Karpas-422 (cell line): ENCODE data around the gene CEP112. TPM values are rescaled to one million over a fixed set of nuclear protein-coding genes. Genes with fewer than 3 reads are reported as not detected.

ENCODE experiments used
- DNase-seq: peaks from one replicate; pipeline ENCODE4 v3.0.0-alpha.2; 2015
- H2AFZ ChIP-seq: fragments of 200-600 bp; sonication (generic); 2 replicates; pipeline ENCODE4 v1.6.1; 2014; ENCODE audit warnings: antibody characterized with exemption, low read length, mixed read lengths
- H3K27ac ChIP-seq: fragments of 200-600 bp; sonication (generic); 2 replicates; pipeline ENCODE4 v1.5.1; 2014; ENCODE audit warnings: mild to moderate bottlenecking, low read length, moderate library complexity
- H3K27me3 ChIP-seq: fragments of 200-600 bp; sonication (generic); 2 replicates; pipeline ENCODE4 v1.6.1; 2014; ENCODE audit warnings: low read length, mixed read lengths
- H3K36me3 ChIP-seq: fragments of 200-600 bp; sonication (generic); 2 replicates; pipeline ENCODE4 v1.6.1; 2014; ENCODE audit warnings: low read length, mixed read lengths; ENCODE audit not compliant: insufficient read depth
- H3K4me1 ChIP-seq: fragments of 200-600 bp; sonication (generic); 2 replicates; pipeline ENCODE4 v1.6.1; 2014; ENCODE audit warnings: mild to moderate bottlenecking, low read length, mixed read lengths
- H3K4me2 ChIP-seq: fragments of 200-600 bp; sonication (generic); 2 replicates; pipeline ENCODE4 v1.6.1; 2014; ENCODE audit warnings: low read length, low read depth, mild to moderate bottlenecking; ENCODE audit not compliant: poor library complexity, severe bottlenecking
- H3K4me3 ChIP-seq: fragments of 200-600 bp; sonication (generic); 2 replicates; pipeline ENCODE4 v1.5.1; 2014; ENCODE audit warnings: mild to moderate bottlenecking, antibody characterized with exemption, low read length, mixed read lengths
- H3K79me2 ChIP-seq: fragments of 200-600 bp; sonication (generic); 2 replicates; pipeline ENCODE4 v1.6.1; 2014; ENCODE audit warnings: mild to moderate bottlenecking, low read length, mixed read lengths
- H3K9ac ChIP-seq: fragments of 200-600 bp; sonication (generic); 2 replicates; pipeline ENCODE4 v1.6.0; 2014; ENCODE audit warnings: low read length
- H3K9me2 ChIP-seq: fragments of 200-600 bp; sonication (generic), shearing (Covaris generic); replicated peaks from 2 replicates; pipeline ENCODE4 v1.6.0; 2014; ENCODE audit warnings: mild to moderate bottlenecking, low read length, moderate library complexity; ENCODE audit not compliant: insufficient read depth
- H3K9me3 ChIP-seq: fragments of 300-700, 200-600 bp; sonication (generic); 2 replicates; pipeline ENCODE4 v1.6.1; 2014; ENCODE audit warnings: low read length, mixed read lengths
- H4K20me1 ChIP-seq: fragments of 200-600 bp; sonication (generic); 2 replicates; pipeline ENCODE4 v1.6.1; 2014; ENCODE audit warnings: mild to moderate bottlenecking, antibody characterized with exemption, low read length, low read depth; ENCODE audit not compliant: insufficient read depth
- total RNA-seq: library from RNA; depleted of rRNA; stranded (reverse); fragments of >200 nt; shearing (Covaris generic); gene quantifications from 2 replicates; pipeline ENCODE4 v1.2.3, GENCODE V29; 2014; ENCODE audit warnings: low replicate concordance

Gene CEP112
- total RNA-seq, 1 experiment from 2014 or later: not detected

DNA sequence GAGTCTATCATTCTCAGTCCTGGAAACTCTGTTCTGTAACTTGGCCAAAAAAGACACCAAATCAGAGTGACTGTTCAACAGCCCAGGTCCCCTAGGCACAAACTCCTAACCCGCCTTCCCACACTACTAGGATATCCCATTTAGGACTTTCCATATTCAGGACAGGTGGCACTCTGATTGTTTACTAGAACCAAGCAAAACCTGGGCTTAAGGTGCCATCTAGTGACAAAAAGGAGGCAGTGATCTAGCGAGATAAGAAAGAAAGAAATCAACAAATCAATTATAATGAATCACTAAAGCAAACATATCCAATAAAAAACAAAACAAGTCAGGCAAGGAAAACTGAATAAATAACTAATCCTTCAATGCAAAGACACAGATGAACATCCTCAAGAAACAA, 203.9 kb downstream of the CEP112 start:
- no peak overlapping the region for H3K27ac ChIP-seq
- DNase-seq: peak; percentile 66
- no peaks in the 10 kb centered on the region for H4K20me1 ChIP-seq
- no peaks in the 10 kb centered on the region for H3K4me1 ChIP-seq
- no peaks in the 10 kb centered on the region for H3K36me3 ChIP-seq
- H3K27me3 ChIP-seq: no peaks in the 10 kb centered on the region
- H3K9me2 ChIP-seq: no peaks in the 10 kb centered on the region
- no peaks in the 10 kb centered on the region for H3K79me2 ChIP-seq
- H3K4me3 ChIP-seq: no peak overlapping the region
- no peaks in the 10 kb centered on the region for H3K9me3 ChIP-seq
- H2AFZ ChIP-seq: no peak overlapping the region
- no peak overlapping the region for H3K9ac ChIP-seq
- no peak overlapping the region for H3K4me2 ChIP-seq

GRCh38 chr17:65985571-65985970, 206.4 kb downstream of the CEP112 start:
- Histone ChIP-seq H3K4me1 (no peaks in the 10 kb centered on the region), H3K9me2 (no peaks in the 10 kb centered on the region), H3K36me3 (no peaks in the 10 kb centered on the region), H3K27ac (no peak overlapping the region), H3K9ac (no peak overlapping the region), H3K4me2 (no peak overlapping the region), H3K79me2 (no peaks in the 10 kb centered on the region), H3K9me3 (no peaks in the 10 kb centered on the region), H4K20me1 (no peaks in the 10 kb centered on the region), H3K4me3 (no peak overlapping the region), H2AFZ (no peak overlapping the region), H3K27me3 (no peaks in the 10 kb centered on the region)
- no peak for DNase-seq

DNA sequence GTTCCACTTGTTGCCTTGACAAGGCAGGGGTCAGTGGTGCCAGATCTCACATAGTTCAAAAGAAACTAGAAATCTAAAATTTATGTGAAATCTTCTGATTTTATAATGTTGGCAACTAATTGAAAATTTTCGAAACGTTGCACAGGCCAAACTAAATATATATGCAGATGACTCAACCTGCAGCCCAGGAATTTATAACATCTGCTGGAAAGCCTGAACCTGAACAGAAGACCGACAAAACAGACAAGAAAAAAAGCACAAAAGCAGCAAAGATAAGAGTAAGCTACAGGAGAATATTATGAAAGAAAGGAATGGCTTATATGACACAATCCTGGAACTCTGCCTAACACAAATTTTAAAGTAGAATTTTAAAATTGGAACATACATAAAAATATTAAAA, 207.6 kb downstream of the CEP112 start:
- no peak overlapping the region for H3K27ac ChIP-seq
- no peaks in the 10 kb centered on the region for H3K36me3 ChIP-seq
- H3K9ac ChIP-seq: no peak overlapping the region
- no peak overlapping the region for H3K4me3 ChIP-seq
- no peaks in the 10 kb centered on the region for H3K27me3 ChIP-seq
- no peaks in the 10 kb centered on the region for H3K4me1 ChIP-seq
- no peaks in the 10 kb centered on the region for H3K9me3 ChIP-seq
- no peaks in the 10 kb centered on the region for H3K9me2 ChIP-seq
- no peak for DNase-seq
- no peaks in the 10 kb centered on the region for H4K20me1 ChIP-seq
- no peaks in the 10 kb centered on the region for H3K79me2 ChIP-seq
- H3K4me2 ChIP-seq: no peak overlapping the region
- no peak overlapping the region for H2AFZ ChIP-seq

DNA sequence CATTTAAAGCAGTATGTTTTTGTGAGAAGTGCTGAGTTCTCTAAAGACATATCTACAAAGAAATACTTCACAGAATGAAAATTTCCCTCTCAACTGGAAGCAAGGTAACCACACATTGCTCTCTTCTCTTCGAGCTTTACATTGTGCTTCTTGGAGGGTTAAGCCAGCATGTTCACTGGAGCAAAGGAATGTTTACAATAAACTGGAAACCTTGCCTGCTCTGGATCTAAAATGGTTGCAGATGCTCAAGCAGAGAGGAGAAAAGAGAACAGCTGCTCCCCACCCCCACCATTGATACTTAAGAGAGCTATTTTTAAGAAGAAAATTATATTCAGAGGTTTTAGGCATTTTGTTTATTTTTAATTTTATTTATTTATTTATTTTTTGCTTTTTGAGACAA, 213.1 kb downstream of the CEP112 start:
- Histone ChIP-seq H3K36me3 (no peaks in the 10 kb centered on the region), H2AFZ (no peak overlapping the region), H3K4me2 (no peak overlapping the region), H3K4me3 (no peak overlapping the region), H3K9me2 (no peaks in the 10 kb centered on the region), H3K27me3 (no peaks in the 10 kb centered on the region), H3K27ac (no peak overlapping the region), H3K4me1 (no peaks in the 10 kb centered on the region), H4K20me1 (no peaks in the 10 kb centered on the region), H3K79me2 (no peaks in the 10 kb centered on the region), H3K9ac (no peak overlapping the region), H3K9me3 (no peaks in the 10 kb centered on the region)
- DNase-seq: no peak

DNA sequence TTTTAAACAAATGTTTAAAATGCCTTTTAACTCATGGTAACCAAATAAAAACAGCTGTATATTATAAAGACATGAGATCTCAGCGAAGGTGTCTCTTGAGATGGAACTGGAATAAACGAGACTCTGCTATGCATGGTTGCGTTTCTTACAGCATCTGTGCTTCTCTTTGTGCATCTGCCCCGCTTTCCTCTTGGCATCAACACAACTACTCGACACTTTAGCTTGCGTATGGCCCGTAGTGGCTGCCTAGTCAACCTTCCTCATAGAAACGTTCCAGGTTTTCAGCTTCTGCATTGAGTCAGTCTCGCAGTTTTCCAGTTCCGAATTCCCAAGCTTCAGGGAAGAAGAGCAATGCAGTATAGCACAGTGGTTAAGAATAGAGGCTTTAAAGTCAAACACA, 214.9 kb downstream of the CEP112 start:
- Histone ChIP-seq H3K36me3 (no peaks in the 10 kb centered on the region), H3K9ac (no peak overlapping the region), H4K20me1 (no peaks in the 10 kb centered on the region), H3K79me2 (no peaks in the 10 kb centered on the region), H3K4me3 (no peak overlapping the region), H3K27me3 (no peaks in the 10 kb centered on the region), H3K4me2 (no peak overlapping the region), H3K4me1 (no peaks in the 10 kb centered on the region), H2AFZ (no peak overlapping the region), H3K9me3 (no peaks in the 10 kb centered on the region), H3K27ac (no peak overlapping the region), H3K9me2 (no peaks in the 10 kb centered on the region)
- no peak for DNase-seq

DNA sequence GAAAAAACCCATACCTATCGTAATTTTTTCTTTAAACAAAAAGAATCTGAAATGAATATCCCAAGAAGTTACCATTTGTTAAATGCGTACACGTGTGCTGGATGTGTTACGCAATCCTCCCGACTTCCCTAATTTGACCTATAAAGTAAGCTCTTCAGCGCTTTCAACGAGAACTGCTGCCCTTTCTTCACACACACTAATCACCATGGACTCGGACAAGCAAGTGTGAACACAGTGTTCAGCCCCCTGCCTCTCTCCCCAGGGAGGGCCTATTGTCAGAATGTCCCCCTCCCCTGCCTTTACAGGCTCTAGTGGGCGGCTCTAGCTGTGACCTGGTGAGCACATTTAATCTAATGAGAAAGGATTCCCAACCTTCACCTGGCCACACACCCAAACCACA, 216.1 kb downstream of the CEP112 start:
- Histone ChIP-seq H3K4me2 (no peak overlapping the region), H3K4me1 (no peaks in the 10 kb centered on the region), H3K36me3 (no peaks in the 10 kb centered on the region), H3K27ac (no peak overlapping the region), H3K4me3 (no peak overlapping the region), H3K9ac (no peak overlapping the region), H3K79me2 (no peaks in the 10 kb centered on the region), H2AFZ (no peak overlapping the region), H4K20me1 (no peaks in the 10 kb centered on the region), H3K27me3 (no peaks in the 10 kb centered on the region), H3K9me3 (peaks cover 8% of the 10 kb centered on the region), H3K9me2 (no peaks in the 10 kb centered on the region)
- DNase-seq: no peak

DNA sequence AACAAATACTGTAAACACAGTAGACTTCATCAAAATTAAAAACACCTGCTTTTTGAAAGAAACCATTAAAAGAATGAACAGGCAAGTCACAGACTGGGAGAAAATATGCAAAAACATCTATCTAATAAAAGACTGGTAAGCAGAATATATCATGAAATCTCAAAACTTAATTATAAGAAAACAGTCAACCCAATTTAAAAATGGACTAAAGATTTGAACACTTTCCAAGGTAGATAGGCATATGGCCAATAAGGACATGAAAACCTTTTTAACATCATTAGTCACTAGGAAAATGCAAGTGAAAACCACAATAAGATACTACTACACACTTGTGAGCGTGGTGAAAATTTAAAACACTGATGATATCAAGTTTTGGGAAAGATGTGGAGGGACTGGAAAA, 218.7 kb downstream of the CEP112 start:
- Histone ChIP-seq H3K9ac (no peak overlapping the region), H2AFZ (no peak overlapping the region), H3K36me3 (no peaks in the 10 kb centered on the region), H3K4me1 (no peaks in the 10 kb centered on the region), H3K4me3 (no peak overlapping the region), H4K20me1 (no peaks in the 10 kb centered on the region), H3K9me2 (no peaks in the 10 kb centered on the region), H3K9me3 (peaks cover 23% of the 10 kb centered on the region), H3K27ac (no peak overlapping the region), H3K79me2 (no peaks in the 10 kb centered on the region), H3K4me2 (no peak overlapping the region), H3K27me3 (no peaks in the 10 kb centered on the region)
- no peak for DNase-seq

GRCh38 chr17:65967372-65967771, 224.6 kb downstream of the CEP112 start:
- no peaks in the 10 kb centered on the region for H4K20me1 ChIP-seq
- H3K79me2 ChIP-seq: no peaks in the 10 kb centered on the region
- peaks cover 23% of the 10 kb centered on the region for H3K9me3 ChIP-seq
- no peak overlapping the region for H3K27ac ChIP-seq
- no peak overlapping the region for H3K9ac ChIP-seq
- no peaks in the 10 kb centered on the region for H3K36me3 ChIP-seq
- H3K4me1 ChIP-seq: no peaks in the 10 kb centered on the region
- no peaks in the 10 kb centered on the region for H3K27me3 ChIP-seq
- no peak for DNase-seq
- no peak overlapping the region for H3K4me2 ChIP-seq
- H2AFZ ChIP-seq: no peak overlapping the region
- H3K9me2 ChIP-seq: no peaks in the 10 kb centered on the region
- no peak overlapping the region for H3K4me3 ChIP-seq

DNA sequence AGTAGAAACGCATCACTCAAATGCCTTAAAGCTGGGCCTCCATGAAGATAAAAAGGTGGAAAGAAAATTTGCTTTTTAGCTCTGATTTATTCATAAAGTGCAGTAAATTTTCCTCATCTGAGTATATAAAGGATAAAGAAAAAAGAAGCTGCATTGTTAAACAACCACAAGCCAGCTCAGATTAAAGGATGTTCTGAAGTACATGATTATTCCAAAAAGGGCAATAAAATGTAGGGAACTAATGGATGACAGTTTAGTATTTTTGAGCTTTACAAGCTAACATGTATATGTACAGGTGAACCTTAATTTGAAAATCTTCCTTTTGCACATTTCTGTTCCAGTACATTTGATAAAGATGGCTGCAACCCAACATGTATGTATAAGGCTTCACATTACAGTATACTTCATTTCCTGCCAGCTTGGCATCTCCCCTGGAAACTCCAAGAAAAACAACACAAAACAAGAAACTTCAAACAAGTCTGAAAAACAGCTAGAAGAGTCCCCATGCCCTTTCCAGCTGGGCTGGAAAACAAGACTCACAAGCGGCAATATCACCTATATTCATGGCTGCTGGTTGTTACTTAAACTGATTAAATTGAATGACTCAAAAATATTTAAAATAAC, 225.7 kb downstream of the CEP112 start:
- Histone ChIP-seq H3K36me3 (no peaks in the 10 kb centered on the region), H3K4me1 (no peaks in the 10 kb centered on the region), H3K9ac (no peak overlapping the region), H3K79me2 (no peaks in the 10 kb centered on the region), H3K9me3 (peaks cover 18% of the 10 kb centered on the region), H2AFZ (no peak overlapping the region), H3K9me2 (no peaks in the 10 kb centered on the region), H4K20me1 (no peaks in the 10 kb centered on the region), H3K27me3 (no peaks in the 10 kb centered on the region), H3K4me3 (no peak overlapping the region), H3K27ac (no peak overlapping the region), H3K4me2 (no peak overlapping the region)
- DNase-seq: no peak
